OCI-LY3 (cell line): ENCODE results near the gene CITED1.

ENCODE experiments used
- H2AFZ ChIP-seq: fragments of 200-600, 300-600 bp; shearing (Covaris generic); 2 replicates; pipeline ENCODE4 v1.6.0; 2014; ENCODE audit warnings: antibody characterized with exemption, low read depth, low read length
- H3K27ac ChIP-seq: fragments of 200-600, 300-600 bp; sonication (generic); 2 replicates; pipeline ENCODE4 v1.5.1; 2014; ENCODE audit warnings: mild to moderate bottlenecking, low read length, moderate library complexity, mixed read lengths
- H3K27me3 ChIP-seq: fragments of 200-600, 300-600 bp; sonication (generic); 2 replicates; pipeline ENCODE4 v1.6.1; 2014; ENCODE audit warnings: low read depth, low read length, mixed read lengths
- H3K36me3 ChIP-seq: fragments of 200-600, 300-600 bp; sonication (generic); replicated peaks from 2 replicates; pipeline ENCODE3; 2014; ENCODE audit warnings: low read depth, low read length, mixed read lengths
- H3K4me1 ChIP-seq: fragments of 300-600, 200-600 bp; sonication (generic); 2 replicates; pipeline ENCODE4 v1.6.1; 2014; ENCODE audit warnings: low read length, mixed read lengths
- H3K4me2 ChIP-seq: fragments of 200-600, 300-600 bp; sonication (generic); 2 replicates; pipeline ENCODE4 v1.6.1; 2014; ENCODE audit warnings: low read length, mixed read lengths
- H3K4me3 ChIP-seq: fragments of 300-600, 200-600 bp; sonication (generic); 2 replicates; pipeline ENCODE4 v1.5.1; 2014; ENCODE audit warnings: antibody characterized with exemption, mild to moderate bottlenecking, low read length, moderate library complexity
- H3K79me2 ChIP-seq: fragments of 300-600, 200-600 bp; shearing (Covaris generic); 2 replicates; pipeline ENCODE4 v1.6.1; 2014; ENCODE audit warnings: mild to moderate bottlenecking, low read length, mixed read lengths
- H3K9ac ChIP-seq: fragments of 300-600, 200-600 bp; shearing (Covaris generic); 2 replicates; pipeline ENCODE4 v1.6.0; 2014; ENCODE audit warnings: mild to moderate bottlenecking, low read length, moderate library complexity
- H3K9me3 ChIP-seq: fragments of 200-600, 300-600 bp; shearing (Covaris generic); 2 replicates; pipeline ENCODE4 v1.6.1; 2014; ENCODE audit warnings: low read length, mixed read lengths; ENCODE audit not compliant: insufficient read depth
- H4K20me1 ChIP-seq: fragments of 200-600, 300-600 bp; sonication (generic); 2 replicates; pipeline ENCODE4 v1.6.1; 2016; ENCODE audit warnings: low read length, mixed read lengths; ENCODE audit not compliant: insufficient read depth
- EZH2phosphoT487 ChIP-seq: fragments of 200-600 bp; shearing (Covaris generic); IDR thresholded peaks from 2 replicates; pipeline ENCODE4 v1.6.1; 2018; ENCODE audit warnings: antibody characterized with exemption, mixed run types, low read depth
- TF ChIP-seq, protein P1 (sequence below): fragments of 200-600, 300-600 bp; sonication (generic); IDR thresholded peaks from 2 replicates; pipeline ENCODE4 v1.5.1; 2014; ENCODE audit warnings: antibody characterized with exemption, low read length, low read depth

Gene CITED1

DNA sequence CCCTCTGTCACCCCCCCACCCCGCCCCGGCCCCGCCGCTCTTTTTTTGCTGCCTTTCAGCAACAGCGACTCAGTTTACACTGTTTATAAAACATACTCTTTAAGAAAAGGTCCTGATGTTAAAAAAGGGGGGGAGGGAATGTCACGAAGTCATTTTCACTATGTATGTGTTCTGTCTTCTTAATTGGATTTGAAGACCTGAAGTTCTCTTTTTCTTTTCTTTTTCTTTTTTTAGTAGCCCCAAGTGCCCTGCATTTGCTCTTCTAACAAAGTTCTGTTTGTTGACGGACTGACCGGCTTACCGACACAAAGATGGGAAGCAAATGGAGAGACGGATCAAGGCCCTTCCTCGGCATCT lies 2.5 kb upstream of the CITED1 start:
- H3K4me1 ChIP-seq: 0 out of 2 replicates have a peak, but pooled peaks cover 4% of the 10 kb centered on the region
- H3K79me2 ChIP-seq: no peaks in the 10 kb centered on the region
- H3K36me3 ChIP-seq: no peaks in the 10 kb centered on the region
- no peak for TF ChIP-seq EZH2phosphoT487
- TF ChIP-seq, protein P1, sequence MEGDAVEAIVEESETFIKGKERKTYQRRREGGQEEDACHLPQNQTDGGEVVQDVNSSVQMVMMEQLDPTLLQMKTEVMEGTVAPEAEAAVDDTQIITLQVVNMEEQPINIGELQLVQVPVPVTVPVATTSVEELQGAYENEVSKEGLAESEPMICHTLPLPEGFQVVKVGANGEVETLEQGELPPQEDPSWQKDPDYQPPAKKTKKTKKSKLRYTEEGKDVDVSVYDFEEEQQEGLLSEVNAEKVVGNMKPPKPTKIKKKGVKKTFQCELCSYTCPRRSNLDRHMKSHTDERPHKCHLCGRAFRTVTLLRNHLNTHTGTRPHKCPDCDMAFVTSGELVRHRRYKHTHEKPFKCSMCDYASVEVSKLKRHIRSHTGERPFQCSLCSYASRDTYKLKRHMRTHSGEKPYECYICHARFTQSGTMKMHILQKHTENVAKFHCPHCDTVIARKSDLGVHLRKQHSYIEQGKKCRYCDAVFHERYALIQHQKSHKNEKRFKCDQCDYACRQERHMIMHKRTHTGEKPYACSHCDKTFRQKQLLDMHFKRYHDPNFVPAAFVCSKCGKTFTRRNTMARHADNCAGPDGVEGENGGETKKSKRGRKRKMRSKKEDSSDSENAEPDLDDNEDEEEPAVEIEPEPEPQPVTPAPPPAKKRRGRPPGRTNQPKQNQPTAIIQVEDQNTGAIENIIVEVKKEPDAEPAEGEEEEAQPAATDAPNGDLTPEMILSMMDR: no peak
- no peak overlapping the region for H3K27ac ChIP-seq
- no peak overlapping the region for H3K4me3 ChIP-seq
- H4K20me1 ChIP-seq: no peaks in the 10 kb centered on the region
- H3K4me2 ChIP-seq: no peak overlapping the region
- no peak overlapping the region for H3K9ac ChIP-seq
- H2AFZ ChIP-seq: no peak overlapping the region
- H3K9me3 ChIP-seq: no peaks in the 10 kb centered on the region
- H3K27me3 ChIP-seq: peaks cover 27% of the 10 kb centered on the region

DNA sequence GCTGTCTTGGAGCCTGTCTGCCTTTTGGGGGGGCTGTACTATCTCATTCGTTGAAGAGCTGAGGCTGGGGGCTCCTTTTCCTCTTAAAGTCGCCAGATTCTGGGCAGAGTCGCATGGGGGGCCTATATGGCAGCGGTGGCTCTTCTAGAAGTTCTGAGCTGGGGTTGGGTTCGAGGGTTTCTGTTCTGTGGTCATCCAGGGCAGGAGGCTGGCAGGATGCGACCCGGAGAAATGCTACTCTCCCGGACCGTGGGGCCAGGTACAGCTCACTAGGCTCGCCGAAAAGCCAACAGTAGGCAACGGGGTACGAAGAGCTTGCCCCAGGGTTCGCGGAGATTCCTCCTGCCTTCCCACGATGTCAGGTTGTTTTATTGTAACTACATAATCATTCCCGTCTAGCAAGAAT lies 1.9 kb upstream of the CITED1 start:
- no peak overlapping the region for H2AFZ ChIP-seq
- H3K79me2 ChIP-seq: no peaks in the 10 kb centered on the region
- H3K4me3 ChIP-seq: no peak overlapping the region; the same call in 1 of the 2 replicates
- H3K9ac ChIP-seq: no peak overlapping the region
- peak overlapping the region; percentile 84; the same call in 1 of the 2 replicates for H3K4me2 ChIP-seq
- peaks cover 27% of the 10 kb centered on the region for H3K27me3 ChIP-seq
- H3K36me3 ChIP-seq: no peaks in the 10 kb centered on the region
- no peak overlapping the region for H3K27ac ChIP-seq
- no peaks in the 10 kb centered on the region for H3K9me3 ChIP-seq
- H3K4me1 ChIP-seq: 0 out of 2 replicates have a peak, but pooled peaks cover 4% of the 10 kb centered on the region
- no peaks in the 10 kb centered on the region for H4K20me1 ChIP-seq
- no peak for TF ChIP-seq EZH2phosphoT487
- TF ChIP-seq, protein P1: no peak

DNA sequence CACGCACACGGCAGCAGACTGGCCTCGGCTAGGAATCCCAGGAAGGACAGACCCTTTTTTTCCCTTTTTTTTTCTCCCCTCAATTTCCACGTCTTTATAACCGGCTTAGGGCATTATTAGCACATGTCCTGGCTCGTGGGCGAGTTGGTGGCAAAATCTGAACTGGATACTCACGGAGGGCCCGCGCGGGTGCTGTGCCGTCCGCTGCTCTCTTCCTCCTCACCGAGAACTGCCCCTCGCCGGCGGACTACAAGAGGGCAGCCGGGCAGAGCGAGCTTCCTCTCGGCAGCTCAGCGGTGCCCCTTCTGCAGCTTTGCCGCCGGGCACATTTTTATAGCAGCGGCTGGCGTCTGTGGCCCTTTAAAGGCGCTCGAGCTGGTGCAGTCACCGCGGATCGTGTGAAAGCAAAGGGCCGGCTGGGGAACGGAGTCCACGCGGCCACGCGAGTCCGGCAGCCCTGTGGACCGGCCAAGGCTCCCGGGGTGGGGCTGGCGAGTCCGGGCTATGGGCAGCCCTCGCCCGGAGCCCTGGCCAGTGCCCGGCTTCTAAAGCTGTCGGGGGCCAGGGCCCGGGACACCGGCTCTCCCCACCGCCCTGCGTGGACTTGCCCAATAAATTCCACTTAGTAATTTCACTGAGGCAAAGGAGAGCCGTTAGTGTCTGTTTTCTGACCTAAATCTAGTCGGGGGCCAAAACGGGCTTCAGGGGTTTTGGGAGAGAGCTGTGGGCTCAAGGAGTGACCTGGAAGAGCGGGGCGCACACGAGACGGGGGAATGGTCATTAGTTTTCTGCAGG lies 1.3 kb upstream of the CITED1 start:
- no peaks in the 10 kb centered on the region for H4K20me1 ChIP-seq
- H3K27me3 ChIP-seq: peaks cover 27% of the 10 kb centered on the region
- H3K36me3 ChIP-seq: no peaks in the 10 kb centered on the region
- peak overlapping the region; percentile 76 for H3K4me3 ChIP-seq
- peak overlapping the region; percentile 3; the same call in 1 of the 2 replicates for H3K9ac ChIP-seq
- H3K79me2 ChIP-seq: no peaks in the 10 kb centered on the region
- no peak overlapping the region for H2AFZ ChIP-seq
- TF ChIP-seq, protein P1: no peak
- no peak for TF ChIP-seq EZH2phosphoT487
- H3K27ac ChIP-seq: no peak overlapping the region
- 0 out of 2 replicates have a peak, but pooled peaks cover 4% of the 10 kb centered on the region for H3K4me1 ChIP-seq
- no peaks in the 10 kb centered on the region for H3K9me3 ChIP-seq
- H3K4me2 ChIP-seq: peak overlapping the region; percentile 84

DNA sequence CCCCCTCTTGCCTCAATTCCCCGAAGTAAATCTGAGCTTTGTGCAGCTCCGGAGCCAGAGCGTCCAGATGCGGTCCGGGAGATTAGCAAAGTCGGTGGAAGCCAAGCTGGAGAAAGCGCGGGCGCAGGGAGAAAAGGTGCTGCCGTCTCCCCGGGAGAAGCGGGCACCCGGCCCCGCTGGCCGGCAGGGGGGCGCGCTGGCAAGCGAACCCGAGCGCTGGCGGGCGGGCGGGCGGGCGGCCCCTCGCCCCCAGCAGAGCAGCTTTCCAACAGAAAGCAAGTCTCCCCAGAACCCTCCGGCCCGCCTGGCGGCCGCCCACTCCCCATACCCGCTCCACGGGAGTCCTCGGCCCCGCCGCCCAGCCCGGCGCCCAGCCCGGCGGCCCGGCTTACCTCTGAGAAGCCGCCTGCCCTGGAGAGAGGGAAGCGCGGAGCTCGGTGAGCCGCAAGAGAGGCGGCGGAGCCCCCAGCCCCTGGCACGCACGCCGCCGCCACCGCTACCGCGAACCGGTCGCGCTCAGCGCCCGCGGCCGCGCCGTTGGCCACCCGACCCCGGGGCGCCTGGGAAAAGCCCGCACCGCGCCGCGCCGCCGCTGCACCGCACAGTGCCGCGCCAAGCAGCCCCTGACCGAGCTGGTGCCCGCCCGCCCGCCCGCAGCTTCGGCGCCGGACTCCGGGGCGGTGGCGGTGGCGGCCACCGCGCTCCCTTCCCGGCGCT lies 529 bp upstream of the CITED1 start:
- TF ChIP-seq EZH2phosphoT487: no peak
- TF ChIP-seq, protein P1: no peak
- 0 out of 2 replicates have a peak, but pooled peaks cover 4% of the 10 kb centered on the region for H3K4me1 ChIP-seq
- no peaks in the 10 kb centered on the region for H3K9me3 ChIP-seq
- no peak overlapping the region for H2AFZ ChIP-seq
- peak overlapping the region; percentile 76 for H3K4me3 ChIP-seq
- H3K27me3 ChIP-seq: peaks cover 27% of the 10 kb centered on the region
- peak overlapping the region; percentile 84 for H3K4me2 ChIP-seq
- no peak overlapping the region for H3K9ac ChIP-seq
- no peaks in the 10 kb centered on the region for H3K79me2 ChIP-seq
- no peak overlapping the region for H3K27ac ChIP-seq
- H3K36me3 ChIP-seq: no peaks in the 10 kb centered on the region
- no peaks in the 10 kb centered on the region for H4K20me1 ChIP-seq
